ENCODE data around the gene CDC6. TPM values are rescaled to one million over a fixed set of nuclear protein-coding genes. Genes with fewer than 3 reads are reported as not detected.

Gene CDC6
- total RNA-seq, 6 experiments from 2014 or later: 16.9 to 36.0 (median 31.5) TPM

DNA sequence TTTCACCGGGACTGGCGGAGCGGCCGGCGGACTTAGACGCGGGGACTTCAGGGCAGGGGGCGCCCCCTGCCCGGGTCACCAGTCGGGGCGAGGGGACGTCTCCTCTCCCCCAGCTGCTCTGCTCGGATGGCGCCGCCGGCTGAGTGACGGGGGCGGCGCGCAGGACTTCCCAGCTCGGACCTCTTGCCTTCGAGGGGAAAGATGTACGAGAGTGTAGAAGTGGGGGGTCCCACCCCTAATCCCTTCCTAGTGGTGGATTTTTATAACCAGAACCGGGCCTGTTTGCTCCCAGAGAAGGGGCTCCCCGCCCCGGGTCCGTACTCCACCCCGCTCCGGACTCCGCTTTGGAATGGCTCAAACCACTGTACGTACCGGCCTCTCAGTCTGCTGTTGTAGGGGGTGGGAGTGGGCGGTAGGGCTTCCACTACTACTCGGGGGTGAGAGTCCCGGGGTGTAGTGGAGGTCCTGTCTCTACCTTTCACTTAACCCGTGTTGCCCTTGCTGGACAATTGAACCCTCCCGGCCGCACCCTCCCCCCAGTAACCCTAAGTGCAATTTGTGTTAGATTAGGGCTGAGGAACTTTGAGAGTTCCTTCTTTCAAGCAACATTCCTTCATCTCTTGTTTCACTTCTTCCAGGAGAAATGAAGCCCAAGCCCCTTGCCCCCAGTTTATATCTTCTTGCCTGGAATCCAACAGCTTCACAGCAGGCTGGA, 55.0 kb downstream of the CDC6 start:
- 0 out of 2 replicates have a peak, but pooled peaks cover 5% of the 10 kb centered on the region for H3K36me3 Mint-ChIP-seq (ENCODE audit: low read depth)
- peaks cover 6% of the 10 kb centered on the region for H3K27me3 Mint-ChIP-seq (ENCODE audit: insufficient read depth)
- H3K4me3 Mint-ChIP-seq: peak overlapping the region; percentile 93
- no peak for DNase-seq
- peaks cover 70% of the 10 kb centered on the region for H3K4me1 Mint-ChIP-seq (ENCODE audit: low read depth)
- TF ChIP-seq, protein P1, sequence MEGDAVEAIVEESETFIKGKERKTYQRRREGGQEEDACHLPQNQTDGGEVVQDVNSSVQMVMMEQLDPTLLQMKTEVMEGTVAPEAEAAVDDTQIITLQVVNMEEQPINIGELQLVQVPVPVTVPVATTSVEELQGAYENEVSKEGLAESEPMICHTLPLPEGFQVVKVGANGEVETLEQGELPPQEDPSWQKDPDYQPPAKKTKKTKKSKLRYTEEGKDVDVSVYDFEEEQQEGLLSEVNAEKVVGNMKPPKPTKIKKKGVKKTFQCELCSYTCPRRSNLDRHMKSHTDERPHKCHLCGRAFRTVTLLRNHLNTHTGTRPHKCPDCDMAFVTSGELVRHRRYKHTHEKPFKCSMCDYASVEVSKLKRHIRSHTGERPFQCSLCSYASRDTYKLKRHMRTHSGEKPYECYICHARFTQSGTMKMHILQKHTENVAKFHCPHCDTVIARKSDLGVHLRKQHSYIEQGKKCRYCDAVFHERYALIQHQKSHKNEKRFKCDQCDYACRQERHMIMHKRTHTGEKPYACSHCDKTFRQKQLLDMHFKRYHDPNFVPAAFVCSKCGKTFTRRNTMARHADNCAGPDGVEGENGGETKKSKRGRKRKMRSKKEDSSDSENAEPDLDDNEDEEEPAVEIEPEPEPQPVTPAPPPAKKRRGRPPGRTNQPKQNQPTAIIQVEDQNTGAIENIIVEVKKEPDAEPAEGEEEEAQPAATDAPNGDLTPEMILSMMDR (IDR thresholded peaks at IDR 0.05): peak; percentile 43; the same call in 1 of the 2 replicates
- H3K9me3 Mint-ChIP-seq: no peaks in the 10 kb centered on the region
- peak overlapping the region; percentile 86 for H3K27ac Mint-ChIP-seq

DNA sequence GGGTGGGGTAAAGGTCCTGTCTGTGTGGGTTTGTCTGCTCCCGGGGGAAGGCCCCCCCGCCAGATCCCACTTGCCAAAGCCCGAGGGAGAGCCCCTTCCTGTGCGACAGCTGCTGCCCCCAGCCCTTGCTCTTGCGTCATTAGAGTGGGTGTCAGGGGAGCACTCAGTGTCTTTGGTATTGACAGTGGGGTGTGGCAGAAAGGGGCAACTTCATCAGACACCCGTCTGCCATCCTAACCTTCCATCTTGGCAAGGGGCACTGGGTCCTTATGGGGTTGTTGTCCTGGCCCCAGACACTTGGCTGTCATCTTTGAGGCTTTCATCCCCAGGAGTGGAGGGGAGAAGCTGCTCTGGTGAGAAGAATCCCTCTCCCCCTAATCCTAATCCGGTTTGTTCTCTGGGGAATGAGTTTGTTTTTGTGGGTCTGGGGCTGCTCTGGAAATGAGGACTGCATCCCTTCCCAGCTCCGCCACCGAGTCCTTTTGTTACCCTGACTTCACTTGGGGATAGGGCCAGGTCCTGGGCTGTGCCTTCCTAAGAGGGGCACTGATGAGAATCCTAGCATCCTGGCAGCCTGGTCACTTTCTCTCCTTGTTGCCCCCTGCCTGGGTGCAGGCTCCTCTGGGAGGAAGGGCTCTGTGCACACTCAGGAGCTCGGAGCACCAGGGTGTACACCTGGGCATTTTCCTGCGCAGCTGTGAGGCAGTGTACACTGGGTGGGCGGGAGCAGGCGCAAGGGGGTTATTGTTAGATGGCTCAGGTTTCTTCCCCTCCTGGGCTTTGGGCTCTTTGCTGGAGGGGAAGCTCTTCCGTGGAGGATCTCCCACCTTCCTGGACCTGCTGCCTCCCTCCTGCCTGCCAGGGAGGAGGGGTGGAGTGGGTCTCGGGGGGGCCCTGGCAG, 55.8 kb downstream of the CDC6 start:
- H3K4me3 Mint-ChIP-seq: peak overlapping the region; percentile 93
- 0 out of 2 replicates have a peak, but pooled peaks cover 5% of the 10 kb centered on the region for H3K36me3 Mint-ChIP-seq (ENCODE audit: low read depth)
- peak overlapping the region; percentile 86 for H3K27ac Mint-ChIP-seq
- peaks cover 6% of the 10 kb centered on the region for H3K27me3 Mint-ChIP-seq (ENCODE audit: insufficient read depth)
- DNase-seq: no peak
- TF ChIP-seq, protein P1 (IDR thresholded peaks at IDR 0.05): no peak
- H3K9me3 Mint-ChIP-seq: no peaks in the 10 kb centered on the region
- peaks cover 64% of the 10 kb centered on the region for H3K4me1 Mint-ChIP-seq (ENCODE audit: low read depth)

DNA sequence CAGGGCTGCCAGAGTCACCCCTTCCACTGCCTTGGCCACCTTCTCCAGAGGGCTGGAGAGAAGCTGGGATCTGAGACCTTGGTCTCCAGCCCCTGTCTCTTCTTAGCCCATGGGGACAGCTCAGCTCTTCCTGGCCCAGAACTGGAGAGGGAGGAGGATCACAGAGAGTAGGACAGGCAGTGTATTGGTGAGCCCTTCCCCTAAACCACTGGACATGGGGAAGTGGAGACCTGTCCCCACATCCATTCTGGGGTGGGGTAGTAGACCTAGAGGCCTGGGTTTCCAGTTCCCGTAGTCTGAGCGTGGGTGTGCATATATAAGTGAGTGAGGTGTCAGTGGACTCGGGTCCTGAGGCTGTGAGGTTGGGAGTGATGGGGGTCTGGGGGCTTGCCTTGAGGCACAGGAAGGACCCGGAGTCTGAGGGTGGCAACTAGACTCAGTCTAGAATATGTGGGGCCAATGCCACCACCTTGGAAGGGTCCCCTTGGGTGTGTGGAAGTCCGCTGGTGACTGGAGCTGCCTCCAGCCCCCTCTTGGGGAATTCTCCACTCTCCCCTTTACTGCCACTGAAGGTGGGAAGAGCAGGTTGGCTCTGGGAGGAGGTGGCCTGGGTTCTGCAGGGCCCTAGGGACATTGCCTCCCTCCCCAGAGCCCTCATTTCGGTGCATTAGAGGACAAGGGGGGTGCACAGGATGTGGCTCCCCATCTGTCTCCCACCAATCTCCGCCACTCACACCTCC, 56.9 kb downstream of the CDC6 start:
- Mint-ChIP-seq H3K4me3 (peak overlapping the region; percentile 93), H3K9me3 (no peaks in the 10 kb centered on the region), H3K27me3 (ENCODE audit: insufficient read depth) (peaks cover 5% of the 10 kb centered on the region), H3K27ac (peak overlapping the region; percentile 86), H3K36me3 (ENCODE audit: low read depth) (peaks cover 13% of the 10 kb centered on the region; the same call in 1 of the 2 replicates), H3K4me1 (ENCODE audit: low read depth) (peaks cover 65% of the 10 kb centered on the region)
- TF ChIP-seq, protein P1 (IDR thresholded peaks at IDR 0.05): no peak
- DNase-seq: no peak

DNA sequence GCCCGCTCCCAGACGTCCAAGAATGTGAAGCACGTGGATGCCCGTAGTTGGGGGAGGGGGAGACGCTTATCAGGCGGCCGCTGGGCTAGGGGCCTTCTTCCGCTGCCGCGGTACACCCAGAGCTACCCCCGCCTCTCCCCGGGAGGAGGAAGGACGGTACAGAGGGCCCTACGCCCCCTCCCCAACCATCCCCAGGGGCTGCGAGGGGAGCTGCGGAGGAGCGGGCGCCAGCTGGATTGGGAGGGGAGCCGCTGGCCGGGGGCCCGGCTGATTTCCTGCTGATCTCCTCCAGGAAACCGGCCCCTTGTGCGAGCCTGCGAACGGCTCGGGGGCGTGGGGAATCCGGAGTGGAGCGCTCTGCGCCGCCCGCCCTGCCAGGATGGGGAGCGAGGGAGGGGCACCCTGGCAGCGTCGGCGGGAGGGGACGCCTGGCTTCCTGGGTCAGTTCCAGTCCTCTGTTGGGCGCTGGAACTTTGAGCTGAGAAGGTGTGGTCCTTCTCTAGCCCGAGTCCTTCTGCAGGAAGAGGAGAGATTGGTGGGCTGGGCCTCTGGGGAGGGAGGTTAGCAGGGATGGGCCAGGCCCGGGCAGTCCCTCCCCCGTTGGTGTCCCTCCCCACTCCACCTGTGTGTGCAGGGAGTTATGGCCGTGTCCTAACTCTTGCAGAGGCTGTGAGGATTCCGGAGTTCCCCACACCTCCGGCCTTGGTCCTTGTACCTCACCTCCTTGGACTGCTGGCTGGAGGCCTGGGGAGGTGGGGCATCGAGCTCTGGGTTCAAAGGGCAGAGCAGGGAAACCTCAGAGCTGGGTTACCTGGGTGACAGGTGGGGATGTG, 57.7 kb downstream of the CDC6 start:
- peak; percentile 40 for DNase-seq
- Mint-ChIP-seq H3K27ac (peak overlapping the region; percentile 86), H3K4me1 (ENCODE audit: low read depth) (peaks cover 67% of the 10 kb centered on the region), H3K36me3 (ENCODE audit: low read depth) (peaks cover 20% of the 10 kb centered on the region), H3K4me3 (peak overlapping the region; percentile 93), H3K9me3 (no peaks in the 10 kb centered on the region), H3K27me3 (ENCODE audit: insufficient read depth) (peaks cover 5% of the 10 kb centered on the region)
- TF ChIP-seq, protein P1 (IDR thresholded peaks at IDR 0.05): no peak
